Spleen (tissue), 13 donors: ENCODE measurements around the gene BANP. TPM values are rescaled to one million over a fixed set of nuclear protein-coding genes. Genes with fewer than 3 reads are reported as not detected.
"Not testable (repeated sequence)": the region's sequence is repeated elsewhere in the genome, so short reads cannot be mapped to it uniquely, and the experiment has no call there.

Experiments
- DNase-seq: peaks from one replicate; pipeline ENCODE4 v3.0.0-alpha.2; 2020
- H3K27ac ChIP-seq, 8 donors: fragments of 200-600 bp; sonication (generic) in 7 of 8; 1 replicate in 4 of 8; 2 replicates in 4 of 8; pipeline versions ENCODE4 v1.5.0 to v1.8.0; 2016 to 2021; ENCODE audit warnings: inconsistent platforms in 4 of 8, mild to moderate bottlenecking in 4 of 8, moderate library complexity in 1 of 8
- H3K27me3 ChIP-seq, 7 donors: fragments of 200-600 bp; sonication (generic) in 6 of 7; replicated peaks in 1 of 7; 1 replicate in 4 of 7; 2 replicates in 3 of 7; pipeline versions ENCODE4 v1.5.0 to v1.8.0; 2016 to 2021; ENCODE audit warnings: inconsistent platforms in 3 of 7, mild to moderate bottlenecking in 1 of 7
- H3K36me3 ChIP-seq, 6 donors: fragments of 200-600 bp; sonication (generic) in 5 of 6; 1 replicate in 4 of 6; 2 replicates in 2 of 6; pipeline versions ENCODE4 v1.5.0 to v1.8.0; 2016 to 2021; ENCODE audit warnings: inconsistent platforms in 2 of 6
- H3K4me1 ChIP-seq, 6 donors: fragments of 200-600 bp; sonication (generic) in 5 of 6; 1 replicate in 3 of 6; 2 replicates in 3 of 6; pipeline versions ENCODE4 v1.5.0 to v1.8.0; 2016 to 2021; ENCODE audit warnings: inconsistent platforms in 3 of 6
- H3K4me3 ChIP-seq, 8 donors: fragments of 200-600 bp; sonication (generic) in 7 of 8; 1 replicate in 4 of 8; 2 replicates in 4 of 8; pipeline versions ENCODE4 v1.5.0 to v1.8.0; 2016 to 2021; ENCODE audit warnings: inconsistent platforms in 4 of 8, mild to moderate bottlenecking in 4 of 8, moderate library complexity in 2 of 8
- H3K9me3 ChIP-seq, 8 donors: fragments of 200-600 bp; sonication (generic) in 7 of 8; 1 replicate in 4 of 8; 2 replicates in 4 of 8; pipeline versions ENCODE4 v1.5.0 to v1.8.0; 2016 to 2021; ENCODE audit warnings: inconsistent platforms in 4 of 8
- POLR2A ChIP-seq, 3 donors: fragments of 450-650 bp; IDR thresholded peaks; one replicate each; pipeline ENCODE4 v1.5.1; 2017; ENCODE audit warnings: antibody characterized with exemption in 3 of 3, mild to moderate bottlenecking in 1 of 3
- POLR2AphosphoS5 ChIP-seq, 3 donors: sonication (generic); formaldehyde crosslinking; IDR thresholded peaks; one replicate each; pipeline ENCODE4 v1.5.1; 2017; ENCODE audit warnings: antibody characterized with exemption in 3 of 3
- WGBS, 5 donors: extraction: QIAGEN DNeasy Blood & Tissue Kit in 3 of 5; methylation state at CpG; one replicate each; pipeline versions ENCODE4 v1.1.5 to v1.1.7; 2013 to 2018; 5-methylcytosine and 5-hydroxymethylcytosine counted together
- intact Hi-C: fragments of 100-400 bp; cut with DNase I; formaldehyde crosslinking; loops from one replicate; pipeline ENCODE4 v1.15.0; 2023; ENCODE audit warnings: low total_unique reads
- long read RNA-seq, 2 donors: transcript quantifications; one replicate each; lab custom pipeline, GENCODE V29; 2026
- polyA plus RNA-seq, 3 donors: library from polyadenylated mRNA; stranded (reverse); fragments of 200-250 nt; gene quantifications; one replicate each; pipeline ENCODE4 v1.2.1, GENCODE V29; 2013
- total RNA-seq, 7 donors: library from RNA; depleted of rRNA in 3 of 7; stranded (reverse); fragments of >200 nt in 3 of 7; fragmentation: NEBNext Ultra II Directional in 4 of 7; extraction: Animal tissue kit (Norgen Biotek cat#: 25700) in 4 of 7; gene quantifications; one replicate each; pipeline versions ENCODE4 v1.1.0 to v1.2.1, GENCODE V29; 2016 to 2021
- TF ChIP-seq, protein P1 (sequence below), 11 experiments: fragments of 200-600 bp in 7 of 11; fragments of 450-650 bp in 4 of 11; sonication (generic) in 4 of 11; IDR thresholded peaks in 8 of 11; conservative IDR thresholded peaks in 3 of 11; 1 replicate in 7 of 11; 2 replicates in 4 of 11; pipeline versions ENCODE4 v1.4.0 to v1.8.0; 2016 to 2021; ENCODE audit warnings: antibody characterized with exemption in 11 of 11, inconsistent platforms in 4 of 11, mild to moderate bottlenecking in 1 of 11
- donor health status: healthy with polysubstance abuse.
- donor health status: DM: no; HTN: no; CAD: no; lungs with moderate emphysema.
- donor health status: DM: no; HTN: no; CAD: no.
- donor health status: Bipolar disorder and iron deficiency.
- donor health status: healthy.
- donor health status: DM: no; HTN: no; CAD: no.
- donor health status: DM: yes; HTN: yes; CAD: no.

The BANP gene, protein sequence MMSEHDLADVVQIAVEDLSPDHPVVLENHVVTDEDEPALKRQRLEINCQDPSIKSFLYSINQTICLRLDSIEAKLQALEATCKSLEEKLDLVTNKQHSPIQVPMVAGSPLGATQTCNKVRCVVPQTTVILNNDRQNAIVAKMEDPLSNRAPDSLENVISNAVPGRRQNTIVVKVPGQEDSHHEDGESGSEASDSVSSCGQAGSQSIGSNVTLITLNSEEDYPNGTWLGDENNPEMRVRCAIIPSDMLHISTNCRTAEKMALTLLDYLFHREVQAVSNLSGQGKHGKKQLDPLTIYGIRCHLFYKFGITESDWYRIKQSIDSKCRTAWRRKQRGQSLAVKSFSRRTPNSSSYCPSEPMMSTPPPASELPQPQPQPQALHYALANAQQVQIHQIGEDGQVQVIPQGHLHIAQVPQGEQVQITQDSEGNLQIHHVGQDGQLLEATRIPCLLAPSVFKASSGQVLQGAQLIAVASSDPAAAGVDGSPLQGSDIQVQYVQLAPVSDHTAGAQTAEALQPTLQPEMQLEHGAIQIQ
- 10 to 100 TPM; 33.7 to 57.1 (median 50.0) TPM for total RNA-seq
- polyA plus RNA-seq, result 10 to 100 TPM; 15.9 to 27.5 (median 25.0) TPM
- long read RNA-seq, donor 1, partial matches to known transcripts, result 0 of 1 reads
- long read RNA-seq, donor 1, other reads (novel, unspliced or antisense), result 0 of 1 reads
- long read RNA-seq, donor 2, result 0 reads

DNA sequence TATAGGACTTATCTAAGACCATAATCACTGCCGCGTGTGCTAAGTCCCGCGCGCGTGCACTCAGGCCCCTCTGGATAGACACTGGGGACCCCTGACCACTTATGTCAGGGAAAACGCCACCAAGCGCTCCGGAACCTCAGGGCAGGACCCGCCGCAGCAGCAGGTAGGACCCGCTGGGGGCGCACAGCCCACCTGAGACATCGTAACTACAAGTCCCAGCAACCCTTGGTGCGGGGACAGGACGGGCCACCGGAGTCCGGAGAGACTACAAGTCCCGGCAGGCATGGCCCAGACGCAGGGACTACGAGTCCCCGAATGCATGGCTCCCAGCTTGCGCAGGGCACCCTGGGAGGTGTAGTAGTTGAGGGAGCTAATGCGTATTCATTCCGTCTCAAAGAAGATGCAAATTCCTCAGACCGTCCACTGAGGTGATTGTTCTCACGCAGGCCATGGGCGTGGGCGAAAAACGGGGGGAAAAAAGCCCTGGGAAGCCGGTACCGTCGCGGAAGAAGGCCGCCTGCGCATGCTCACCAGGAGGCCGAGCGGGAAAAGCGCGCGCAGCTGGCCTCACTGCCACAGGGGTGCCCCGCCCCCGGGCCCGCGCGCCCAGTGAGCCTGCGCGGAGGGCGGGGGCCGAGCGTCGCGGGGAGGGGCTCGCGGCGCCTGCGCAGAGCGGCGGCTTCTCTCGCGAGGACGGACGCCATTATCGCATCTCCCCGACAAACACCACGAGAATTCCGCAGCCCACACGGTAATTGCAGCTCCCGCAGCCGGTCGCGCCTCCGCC lies at the start of gene BANP:
Gene BANP (plus strand): TSS at position 670 of the 787 bp plus-strand sequence. CDS start 23,682 bp downstream, outside the sequence.
- H3K36me3 ChIP-seq, result peaks cover 0 to 28% (median 0%) of the 10 kb centered on the region in 6 donors
- peak; percentile 100 for DNase-seq
- peak within 1 kb of the TSS; percentile 91 to 98 (median 96) for H3K27ac ChIP-seq
- H3K27me3 ChIP-seq, result no peaks in the 10 kb centered on the region
- no peaks in the 10 kb centered on the region for H3K9me3 ChIP-seq
- intact Hi-C loops, result no loop called here
- 0 to 1% (median 0%) methylated on average over 41 to 73 of the region's 73 CpGs for WGBS, 5 donors
- peaks cover 39 to 73% (median 51%) of the 10 kb centered on the region in 6 donors for H3K4me1 ChIP-seq
- TF ChIP-seq, protein P1, sequence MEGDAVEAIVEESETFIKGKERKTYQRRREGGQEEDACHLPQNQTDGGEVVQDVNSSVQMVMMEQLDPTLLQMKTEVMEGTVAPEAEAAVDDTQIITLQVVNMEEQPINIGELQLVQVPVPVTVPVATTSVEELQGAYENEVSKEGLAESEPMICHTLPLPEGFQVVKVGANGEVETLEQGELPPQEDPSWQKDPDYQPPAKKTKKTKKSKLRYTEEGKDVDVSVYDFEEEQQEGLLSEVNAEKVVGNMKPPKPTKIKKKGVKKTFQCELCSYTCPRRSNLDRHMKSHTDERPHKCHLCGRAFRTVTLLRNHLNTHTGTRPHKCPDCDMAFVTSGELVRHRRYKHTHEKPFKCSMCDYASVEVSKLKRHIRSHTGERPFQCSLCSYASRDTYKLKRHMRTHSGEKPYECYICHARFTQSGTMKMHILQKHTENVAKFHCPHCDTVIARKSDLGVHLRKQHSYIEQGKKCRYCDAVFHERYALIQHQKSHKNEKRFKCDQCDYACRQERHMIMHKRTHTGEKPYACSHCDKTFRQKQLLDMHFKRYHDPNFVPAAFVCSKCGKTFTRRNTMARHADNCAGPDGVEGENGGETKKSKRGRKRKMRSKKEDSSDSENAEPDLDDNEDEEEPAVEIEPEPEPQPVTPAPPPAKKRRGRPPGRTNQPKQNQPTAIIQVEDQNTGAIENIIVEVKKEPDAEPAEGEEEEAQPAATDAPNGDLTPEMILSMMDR (IDR thresholded peaks at IDR 0.05 in 8 of 11, conservative IDR thresholded peaks at IDR 0.05 in 3 of 11), result peak; percentile 37 to 81 (median 75)
- TF ChIP-seq POLR2A (IDR thresholded peaks at IDR 0.05), result peak in 1 of 3 donors; percentile 57
- peak; percentile 91 to 95 (median 91) for TF ChIP-seq POLR2AphosphoS5 (IDR thresholded peaks at IDR 0.05)
- peak within 1 kb of the TSS; percentile 67 to 95 (median 78) for H3K4me3 ChIP-seq

DNA sequence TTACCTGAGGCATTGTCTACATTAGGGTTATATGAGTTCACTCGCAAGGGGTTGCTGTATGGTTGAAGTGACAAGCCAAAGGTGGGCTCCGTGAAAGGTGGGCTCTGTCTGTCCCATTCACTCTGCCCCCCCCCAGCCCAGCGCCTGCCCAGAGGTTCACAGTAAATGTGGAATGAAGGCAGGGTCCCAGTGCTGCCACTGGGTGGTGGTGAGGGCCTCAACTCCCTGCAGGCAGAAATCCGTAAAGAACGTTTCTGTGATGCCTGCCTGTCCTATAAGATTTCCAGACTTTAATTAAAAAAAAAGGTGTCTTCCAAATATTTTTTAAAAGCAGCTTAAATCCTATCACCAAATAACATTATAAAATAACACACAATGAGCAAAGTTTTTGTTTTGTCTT lies 46.3 kb upstream of the BANP start:
- H3K27ac ChIP-seq, H3K9me3 ChIP-seq, DNase-seq, H3K4me3 ChIP-seq, H3K4me1 ChIP-seq, H3K36me3 ChIP-seq: not testable (repeated sequence)
- intact Hi-C loops, result loop anchor here (10.0 kb wide), 1 partner anchor 130 kb away; no protein-coding TSS in a partner anchor
- 73 to 95% (median 83%) methylated on average over 2 to 5 of the region's 5 CpGs for WGBS, 5 donors
- H3K27me3 ChIP-seq, result peaks cover 0 to 34% (median 0%) of the 10 kb centered on the region in 7 donors

DNA sequence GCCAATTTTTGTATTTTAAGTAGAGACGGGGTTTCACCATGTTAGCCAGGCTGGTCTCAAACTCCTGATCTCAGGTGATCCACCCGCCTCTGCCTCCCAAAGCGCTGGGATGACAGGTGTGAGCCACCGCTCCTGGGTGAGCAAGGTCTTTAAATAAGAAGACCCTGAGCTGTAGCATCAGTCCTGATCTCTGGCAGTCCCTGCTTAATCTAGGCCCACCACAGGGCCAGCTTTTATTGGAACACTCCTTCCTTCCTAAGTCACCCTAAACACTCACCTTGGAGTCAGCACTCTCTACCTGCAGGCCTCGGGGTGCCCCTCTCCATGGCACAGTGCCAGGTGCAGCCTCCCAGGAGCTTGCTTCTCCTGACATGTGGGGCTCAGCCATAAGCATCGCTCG lies 45.7 kb upstream of the BANP start:
- DNase-seq, H3K9me3 ChIP-seq, H3K36me3 ChIP-seq, H3K4me1 ChIP-seq, H3K4me3 ChIP-seq, H3K27ac ChIP-seq: not testable (repeated sequence)
- intact Hi-C loops, result loop anchor here (10.0 kb wide), 1 partner anchor 131 kb away; no protein-coding TSS in a partner anchor
- 90 to 97% (median 93%) methylated on average over 4 to 7 of the region's 7 CpGs for WGBS, 5 donors
- peaks cover 0 to 30% (median 0%) of the 10 kb centered on the region in 7 donors for H3K27me3 ChIP-seq

DNA sequence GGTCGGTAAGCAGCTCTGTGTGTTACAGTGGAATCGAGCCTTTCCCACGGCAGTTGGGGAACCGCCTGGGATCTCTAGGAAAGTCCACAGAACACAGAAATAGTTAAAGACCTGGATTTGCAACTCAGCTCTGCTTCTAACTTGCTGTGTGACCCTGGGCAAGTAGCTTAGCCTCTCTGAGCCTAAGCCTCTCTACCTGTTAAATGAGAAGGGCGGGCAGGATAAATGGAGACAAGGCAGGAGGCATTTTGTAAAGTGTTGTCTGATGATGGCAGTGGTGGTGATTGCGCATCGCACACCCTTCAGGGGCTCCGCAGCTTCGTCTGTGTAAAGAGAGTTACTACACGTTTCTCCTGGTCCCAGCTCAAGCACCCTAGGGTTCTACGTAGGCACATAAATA lies 43.1 kb upstream of the BANP start:
- H3K4me3 ChIP-seq, DNase-seq, H3K9me3 ChIP-seq, H3K27ac ChIP-seq, H3K4me1 ChIP-seq, H3K36me3 ChIP-seq: not testable (repeated sequence)
- 82 to 93% (median 91%) methylated on average over 6 to 11 of the region's 11 CpGs for WGBS, 5 donors
- H3K27me3 ChIP-seq, result peaks cover 0 to 31% (median 0%) of the 10 kb centered on the region in 7 donors
- intact Hi-C loops, result loop anchor here (10.0 kb wide), 1 partner anchor 133 kb away; no protein-coding TSS in a partner anchor

DNA sequence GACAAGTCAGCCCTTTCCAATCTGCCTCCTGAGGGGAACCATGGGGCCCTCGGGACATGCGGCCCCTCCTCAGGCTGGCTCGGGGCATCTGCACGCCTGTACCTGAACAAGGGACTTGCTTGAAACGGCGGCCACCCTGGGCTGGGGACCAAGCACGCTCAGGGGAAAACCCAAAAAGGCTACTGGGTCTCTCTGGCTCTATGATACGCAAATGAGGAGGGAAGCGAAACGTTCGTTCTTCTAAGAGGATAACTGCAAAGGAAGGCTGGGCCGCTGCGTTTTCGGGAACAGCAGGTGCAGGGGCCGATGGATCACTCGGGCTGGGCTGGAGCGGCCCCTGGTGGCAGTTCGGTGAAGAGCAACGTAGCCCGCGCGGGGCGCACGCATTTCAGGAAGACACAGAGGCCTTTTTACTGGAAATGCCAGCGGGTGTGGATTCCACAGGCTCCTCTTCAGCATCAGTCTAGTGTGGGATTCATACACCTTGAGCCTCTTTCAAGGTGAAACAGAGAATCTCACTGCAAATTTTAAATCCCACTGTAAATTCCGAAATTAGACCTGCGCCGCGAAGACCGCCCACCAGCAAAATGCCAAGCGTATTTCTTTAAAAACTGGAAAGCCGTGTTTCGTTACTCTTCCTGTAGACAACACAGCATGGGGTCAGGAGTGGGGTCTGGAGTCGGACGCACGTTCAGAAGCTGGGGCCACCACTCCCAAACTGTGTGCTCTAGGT lies 41.9 kb upstream of the BANP start:
- not testable (repeated sequence) for H3K9me3 ChIP-seq, H3K4me1 ChIP-seq, H3K27ac ChIP-seq, H3K4me3 ChIP-seq, H3K36me3 ChIP-seq
- intact Hi-C loops, result loop anchor here (10.0 kb wide), 1 partner anchor 135 kb away; no protein-coding TSS in a partner anchor
- WGBS, 5 donors, result 35 to 48% (median 37%) methylated on average over 28 to 36 of the region's 36 CpGs
- peak; percentile 92 for DNase-seq
- TF ChIP-seq POLR2AphosphoS5 (IDR thresholded peaks at IDR 0.05), result peak in 2 of 3 donors; percentile 55
- TF ChIP-seq, protein P1 (IDR thresholded peaks at IDR 0.05 in 8 of 11, conservative IDR thresholded peaks at IDR 0.05 in 3 of 11), result peak; percentile 51 to 96 (median 88)
- peaks cover 0 to 43% (median 0%) of the 10 kb centered on the region in 7 donors for H3K27me3 ChIP-seq

DNA sequence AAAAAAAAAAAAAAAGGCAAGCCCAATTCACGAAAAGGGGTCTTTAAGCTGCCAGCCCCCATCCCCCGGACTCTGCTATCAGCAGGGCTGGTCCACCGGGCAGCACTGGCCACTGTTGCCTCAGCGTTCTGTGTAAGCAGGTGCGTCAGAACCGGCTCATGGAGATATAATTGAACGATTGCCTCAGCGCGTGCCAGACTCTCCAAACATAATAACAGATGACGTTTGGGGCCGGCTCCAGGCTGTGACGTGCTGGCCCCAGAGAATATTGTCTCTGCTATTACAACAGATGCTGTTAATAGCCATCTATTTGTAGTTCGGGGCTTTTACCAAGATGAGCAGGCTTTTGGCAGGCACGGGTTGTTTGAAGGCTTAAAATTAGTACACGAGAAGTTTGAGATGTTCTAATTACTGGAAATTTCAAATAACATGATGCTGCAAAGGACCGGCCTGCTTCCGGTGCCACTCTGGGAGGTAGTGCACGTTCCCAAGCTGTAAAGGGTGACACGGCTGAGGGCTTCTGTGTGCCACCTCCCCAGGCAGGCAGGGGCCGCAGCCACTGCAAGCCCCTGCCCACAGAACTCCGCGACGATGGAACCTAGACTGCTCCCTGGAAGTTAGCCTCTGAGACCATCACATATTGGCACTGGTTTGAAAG lies 40.0 kb upstream of the BANP start:
- H3K4me1 ChIP-seq, intact Hi-C loops: not testable (repeated sequence)

DNA sequence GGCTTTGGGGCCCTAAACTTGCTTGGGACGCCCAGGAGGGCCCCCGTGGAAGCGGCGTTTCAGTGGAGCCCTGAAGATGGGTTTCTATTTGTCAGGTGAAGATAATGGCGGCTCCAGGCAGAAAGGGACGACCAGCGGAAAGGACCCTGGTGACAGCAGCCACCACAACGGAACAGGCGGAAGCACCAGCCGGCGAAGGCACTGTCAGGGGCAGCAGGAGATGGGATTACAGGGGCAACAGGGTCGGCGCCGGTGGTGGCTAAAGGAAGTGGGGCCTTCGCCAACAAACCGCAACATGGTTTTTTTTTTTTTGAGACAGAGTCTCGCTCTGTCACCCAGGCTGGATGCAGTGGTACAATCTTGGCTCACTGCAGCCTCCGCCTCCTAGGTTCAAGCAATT lies 38.5 kb upstream of the BANP start:
- WGBS, 5 donors, result 61 to 84% (median 79%) methylated on average over 18 of the region's 18 CpGs
- H3K4me3 ChIP-seq, H3K9me3 ChIP-seq, H3K36me3 ChIP-seq, intact Hi-C loops, DNase-seq, H3K27ac ChIP-seq: not testable (repeated sequence)
- Histone ChIP-seq H3K27me3 (peaks cover 0 to 43% (median 0%) of the 10 kb centered on the region in 7 donors), H3K4me1 (peaks cover 0 to 13% (median 8%) of the 10 kb centered on the region in 6 donors)

More for the DNA sequence above, 40.0 kb upstream of the BANP start:
- not testable (repeated sequence) for H3K9me3 ChIP-seq, H3K27ac ChIP-seq, DNase-seq, H3K4me3 ChIP-seq, H3K36me3 ChIP-seq
- H3K27me3 ChIP-seq, result peaks cover 0 to 44% (median 0%) of the 10 kb centered on the region in 7 donors
- WGBS, 5 donors, result 82 to 87% (median 84%) methylated on average over 18 to 23 of the region's 23 CpGs
